ENCODE measurements around the gene FOXI1.

FOXI1 gene

GRCh38 chr5:170095646-170096045 lies 10.1 kb upstream of the FOXI1 start:
- DNase-seq (ENCODE audit: low spot score), result no peak
- TF ChIP-seq CTCF (IDR thresholded peaks at IDR 0.05; ENCODE audit: extremely low read depth, missing control alignments), result no peak

- TF ChIP-seq CTCF (IDR thresholded peaks at IDR 0.05; ENCODE audit: extremely low read depth, missing control alignments), result no peak
Measured at GRCh38 chr5:170097934-170098333, 7.8 kb upstream of the FOXI1 start.

GRCh38 chr5:170100066-170100943 lies 5.4 kb upstream of the FOXI1 start:
- peak; percentile 55 for TF ChIP-seq CTCF (IDR thresholded peaks at IDR 0.05; ENCODE audit: extremely low read depth, missing control alignments)

More at GRCh38 chr5:170097934-170098333, 7.8 kb upstream of the FOXI1 start:
- DNase-seq (ENCODE audit: low spot score), result no peak

GRCh38 chr5:170103447-170103846 lies 2.2 kb upstream of the FOXI1 start:
- no peak for TF ChIP-seq CTCF (IDR thresholded peaks at IDR 0.05; ENCODE audit: extremely low read depth, missing control alignments)

More at GRCh38 chr5:170100066-170100943, 5.4 kb upstream of the FOXI1 start:
- peak; percentile 77 for DNase-seq (ENCODE audit: low spot score)

GRCh38 chr5:170104299-170104698 lies 1.4 kb upstream of the FOXI1 start:
- TF ChIP-seq CTCF (IDR thresholded peaks at IDR 0.05; ENCODE audit: extremely low read depth, missing control alignments), result no peak
- DNase-seq (ENCODE audit: low spot score), result no peak

More at GRCh38 chr5:170103447-170103846, 2.2 kb upstream of the FOXI1 start:
- DNase-seq (ENCODE audit: low spot score), result no peak

- no peak for DNase-seq (ENCODE audit: low spot score)
- no peak for TF ChIP-seq CTCF (IDR thresholded peaks at IDR 0.05; ENCODE audit: extremely low read depth, missing control alignments)
Measured at GRCh38 chr5:170104710-170105109, 987 bp upstream of the FOXI1 start.

- no peak for TF ChIP-seq CTCF (IDR thresholded peaks at IDR 0.05; ENCODE audit: extremely low read depth, missing control alignments)
- no peak for DNase-seq (ENCODE audit: low spot score)
Measured at GRCh38 chr5:170107674-170108073, 2.0 kb downstream of the FOXI1 start.
